Transverse colon (tissue), 4 donors: ENCODE results near the gene WDR86. TPM values are rescaled to one million over a fixed set of nuclear protein-coding genes. Genes with fewer than 3 reads are reported as not detected.

Experiments used
- DNase-seq: peaks from one replicate; pipeline ENCODE4 v3.0.0-alpha.2; 2019
- H3K27ac ChIP-seq, 4 donors: fragments of 200-600 bp; sonication (generic); 2 replicates each; pipeline ENCODE4 v1.5.1; 2016 to 2018; ENCODE audit warnings: inconsistent platforms in 4 of 4
- H3K27me3 ChIP-seq: fragments of 200-600 bp; sonication (generic); 2 replicates; pipeline ENCODE4 v1.5.1; 2017; ENCODE audit warnings: inconsistent platforms
- H3K36me3 ChIP-seq, 4 donors: fragments of 200-600 bp; sonication (generic); 2 replicates each; pipeline ENCODE4 v1.5.1; 2017 to 2019; ENCODE audit warnings: inconsistent platforms in 4 of 4
- H3K4me1 ChIP-seq, 4 donors: fragments of 200-600 bp; sonication (generic); 2 replicates each; pipeline ENCODE4 v1.5.1; 2017 to 2020; ENCODE audit warnings: inconsistent platforms in 4 of 4
- H3K4me3 ChIP-seq, 4 donors: fragments of 200-600 bp; sonication (generic); 1 replicate in 1 of 4; 2 replicates in 3 of 4; pipeline versions ENCODE4 v1.5.1 to v1.6.1; 2017 to 2019; ENCODE audit warnings: inconsistent platforms in 4 of 4
- H3K9me3 ChIP-seq, 2 donors: fragments of 200-600 bp; sonication (generic); 2 replicates each; pipeline ENCODE4 v1.5.1; 2017 to 2019; ENCODE audit warnings: inconsistent platforms in 2 of 2
- CTCF ChIP-seq, 5 experiments: fragments of 200-600 bp in 3 of 5; fragments of 450-650 bp in 2 of 5; sonication (generic) in 3 of 5; IDR thresholded peaks; 1 replicate in 2 of 5; 2 replicates in 3 of 5; pipeline ENCODE4 v1.5.1; 2016 to 2017; ENCODE audit warnings: antibody characterized with exemption in 5 of 5, inconsistent platforms in 3 of 5, mild to moderate bottlenecking in 2 of 5, moderate library complexity in 1 of 5
- EP300 ChIP-seq: sonication (generic); formaldehyde crosslinking; IDR thresholded peaks from one replicate; pipeline ENCODE4 v1.6.1; 2017; ENCODE audit warnings: antibody characterized with exemption, low read depth
- POLR2A ChIP-seq: fragments of 450-650 bp; IDR thresholded peaks from one replicate; pipeline ENCODE4 v1.6.1; 2016; ENCODE audit warnings: antibody characterized with exemption, mild to moderate bottlenecking, moderate library complexity
- POLR2AphosphoS5 ChIP-seq, 3 donors: sonication (generic); formaldehyde crosslinking; IDR thresholded peaks; one replicate each; pipeline ENCODE4 v1.6.1; 2016; ENCODE audit warnings: antibody characterized with exemption in 3 of 3
- WGBS, 2 donors: methylation state at CpG; one replicate each; pipeline ENCODE4 v1.1.5; 2018; ENCODE audit warnings: low coverage in 1 of 2; 5-methylcytosine and 5-hydroxymethylcytosine counted together
- in situ Hi-C, 4 donors: fragments of 200-750 bp; cut with MboI; loops; one replicate each; pipeline versions ENCODE4 v1.15.0 to v1.15.1; 2017; ENCODE audit warnings: low sequenced_read_pairs in 3 of 4, low pct_ligation_motif_present in 1 of 4, low pct_unique_long_range_greater_than_20kb in 1 of 4
- intact Hi-C: fragments of 100-400 bp; cut with DNase I; formaldehyde crosslinking; loops from one replicate; pipeline ENCODE4 v1.15.1; 2023; ENCODE audit warnings: low total_unique reads
- total RNA-seq, 4 donors: library from RNA; depleted of rRNA; stranded (reverse); fragments of >200 nt; gene quantifications; one replicate each; pipeline ENCODE4 v1.1.0, GENCODE V29; 2016

Gene WDR86
- total RNA-seq, 4 donors from 2014 or later = 2.8 to 33.3 (median 7.1) TPM

DNA sequence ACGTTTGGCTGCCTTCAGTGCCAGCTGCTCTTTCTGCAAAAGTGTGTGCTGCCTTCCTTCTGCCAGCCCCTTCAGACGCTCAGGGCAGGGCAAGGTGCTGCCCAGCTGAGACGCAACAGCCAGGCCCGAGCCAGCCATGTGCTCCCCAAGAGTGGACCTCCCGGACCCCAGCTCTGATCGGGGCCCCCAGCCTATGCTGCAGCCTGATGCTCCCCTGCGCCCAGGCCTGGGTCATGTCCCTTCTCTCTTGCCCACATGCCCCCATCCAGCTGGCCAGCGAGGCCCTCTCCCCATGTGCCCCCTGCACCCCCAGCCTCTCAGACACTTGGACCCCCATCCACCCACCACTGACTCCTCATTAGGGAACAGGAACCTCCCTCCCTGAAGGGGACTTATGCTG lies 17.8 kb downstream of the WDR86 start:
- DNase-seq = no peak
- H3K36me3 ChIP-seq = no peaks in the 10 kb centered on the region
- intact Hi-C loops (no loop called here), in situ Hi-C loops (no loop called here)
- no peaks in the 10 kb centered on the region for H3K4me1 ChIP-seq
- H3K4me3 ChIP-seq = no peak overlapping the region
- H3K27me3 ChIP-seq = no peaks in the 10 kb centered on the region
- no peak overlapping the region for H3K27ac ChIP-seq
- no peaks in the 10 kb centered on the region for H3K9me3 ChIP-seq
- TF ChIP-seq POLR2AphosphoS5 (IDR thresholded peaks at IDR 0.05) (no peak), CTCF (IDR thresholded peaks at IDR 0.05) (no peak), EP300 (no peak), POLR2A (no peak)
- WGBS, 2 donors = 77 to 78% methylated on average over 4 to 8 of the region's 8 CpGs

DNA sequence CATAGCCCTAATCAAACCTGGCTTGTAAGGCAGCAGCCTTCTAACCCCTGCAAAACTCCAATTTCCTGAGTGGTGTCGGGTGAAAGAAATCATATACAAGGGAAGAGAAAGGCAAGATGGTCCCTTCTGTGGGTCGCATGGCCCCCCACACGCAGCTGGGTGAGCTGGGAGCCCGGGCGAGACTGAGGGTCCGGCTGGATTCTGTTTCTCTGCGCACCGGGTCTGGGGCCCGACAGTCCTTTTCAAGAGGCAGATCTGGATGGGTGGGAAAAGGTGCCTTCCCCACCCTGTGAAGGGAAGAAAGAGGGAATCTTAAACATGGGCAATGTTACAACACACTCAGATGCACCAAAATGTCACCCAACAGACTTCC lies 18.5 kb downstream of the WDR86 start:
- no peaks in the 10 kb centered on the region for H3K9me3 ChIP-seq
- H3K36me3 ChIP-seq = no peaks in the 10 kb centered on the region
- TF ChIP-seq CTCF (IDR thresholded peaks at IDR 0.05) (no peak), EP300 (no peak), POLR2A (no peak), POLR2AphosphoS5 (IDR thresholded peaks at IDR 0.05) (no peak)
- H3K27me3 ChIP-seq = no peaks in the 10 kb centered on the region
- no peak for DNase-seq
- in situ Hi-C loops (no loop called here), intact Hi-C loops (no loop called here)
- no peak overlapping the region for H3K27ac ChIP-seq
- no peak overlapping the region for H3K4me3 ChIP-seq
- H3K4me1 ChIP-seq = no peaks in the 10 kb centered on the region
- WGBS, 2 donors = 91% methylated on average over 4 to 9 of the region's 9 CpGs

DNA sequence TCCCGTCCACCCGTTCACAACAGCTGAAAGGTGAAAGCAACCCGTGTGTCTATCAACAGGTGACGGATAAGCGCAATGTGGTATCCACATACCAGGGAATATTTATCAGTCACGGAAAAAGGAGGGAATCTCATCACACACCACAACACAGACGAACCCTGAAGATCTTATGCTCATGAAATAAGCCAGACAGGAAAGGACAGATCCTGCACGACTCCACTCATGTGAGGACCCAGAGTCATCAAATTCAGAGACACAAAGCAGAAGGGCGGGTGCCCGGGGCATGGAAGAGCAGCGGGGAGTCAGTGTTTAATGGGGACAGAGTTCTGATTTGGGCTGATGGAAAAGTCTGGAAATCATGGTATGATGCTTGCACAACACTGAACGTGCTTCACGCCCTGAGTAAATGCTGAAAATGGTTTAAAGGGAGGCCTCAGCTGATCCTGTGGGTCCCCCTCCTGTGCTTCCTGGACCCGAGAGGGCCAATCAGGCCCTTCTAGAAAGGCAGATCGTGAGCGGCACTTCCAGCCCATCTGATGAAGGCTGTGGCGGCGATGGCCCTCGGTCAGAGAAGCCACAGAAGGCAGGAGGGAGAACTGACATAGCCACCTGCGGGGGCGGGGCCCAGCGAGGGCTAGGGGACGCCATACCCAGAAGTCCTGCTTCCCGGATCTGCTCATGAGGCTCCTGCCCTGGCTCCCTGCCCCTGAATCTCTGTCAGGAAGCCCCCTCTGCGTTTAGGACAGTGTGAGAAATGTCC lies 19.1 kb downstream of the WDR86 start:
- H3K36me3 ChIP-seq = no peaks in the 10 kb centered on the region
- no peaks in the 10 kb centered on the region for H3K9me3 ChIP-seq
- H3K27ac ChIP-seq = no peak overlapping the region
- no peak for DNase-seq
- no peaks in the 10 kb centered on the region for H3K4me1 ChIP-seq
- no peak for TF ChIP-seq POLR2A
- no peak for TF ChIP-seq EP300
- TF ChIP-seq POLR2AphosphoS5 (IDR thresholded peaks at IDR 0.05) = no peak
- TF ChIP-seq CTCF (IDR thresholded peaks at IDR 0.05) = no peak
- no peak overlapping the region for H3K4me3 ChIP-seq
- intact Hi-C loops = no loop called here
- no peaks in the 10 kb centered on the region for H3K27me3 ChIP-seq
- in situ Hi-C loops = no loop called here
- 78 to 79% methylated on average over 11 to 24 of the region's 25 CpGs for WGBS, 2 donors

- no peaks in the 10 kb centered on the region for H3K36me3 ChIP-seq
Observed at GRCh38 chr7:151389768-151390597, 19.9 kb downstream of the WDR86 start.

More at GRCh38 chr7:151389768-151390597, 19.9 kb downstream of the WDR86 start:
- H3K4me3 ChIP-seq = no peak overlapping the region
- 65 to 74% methylated on average over 4 to 24 of the region's 24 CpGs for WGBS, 2 donors
- TF ChIP-seq POLR2A (no peak), POLR2AphosphoS5 (IDR thresholded peaks at IDR 0.05) (no peak), EP300 (no peak), CTCF (IDR thresholded peaks at IDR 0.05) (no peak)
- no peaks in the 10 kb centered on the region for H3K27me3 ChIP-seq
- H3K27ac ChIP-seq = no peak overlapping the region
- intact Hi-C loops = no loop called here
- in situ Hi-C loops = no loop called here
- no peaks in the 10 kb centered on the region for H3K4me1 ChIP-seq
- no peak for DNase-seq
- H3K9me3 ChIP-seq = no peaks in the 10 kb centered on the region
